Transverse colon (tissue), 4 donors: ENCODE measurements around the gene SUGCT. TPM values are rescaled to one million over a fixed set of nuclear protein-coding genes. Genes with fewer than 3 reads are reported as not detected.

ENCODE experiments used
- DNase-seq: peaks from one replicate; pipeline ENCODE4 v3.0.0-alpha.2; 2019
- H3K27ac ChIP-seq, 4 donors: fragments of 200-600 bp; sonication (generic); 2 replicates each; pipeline ENCODE4 v1.5.1; 2016 to 2018; ENCODE audit warnings: inconsistent platforms in 4 of 4
- H3K27me3 ChIP-seq: fragments of 200-600 bp; sonication (generic); 2 replicates; pipeline ENCODE4 v1.5.1; 2017; ENCODE audit warnings: inconsistent platforms
- H3K36me3 ChIP-seq, 4 donors: fragments of 200-600 bp; sonication (generic); 2 replicates each; pipeline ENCODE4 v1.5.1; 2017 to 2019; ENCODE audit warnings: inconsistent platforms in 4 of 4
- H3K4me1 ChIP-seq, 4 donors: fragments of 200-600 bp; sonication (generic); 2 replicates each; pipeline ENCODE4 v1.5.1; 2017 to 2020; ENCODE audit warnings: inconsistent platforms in 4 of 4
- H3K4me3 ChIP-seq, 4 donors: fragments of 200-600 bp; sonication (generic); 1 replicate in 1 of 4; 2 replicates in 3 of 4; pipeline versions ENCODE4 v1.5.1 to v1.6.1; 2017 to 2019; ENCODE audit warnings: inconsistent platforms in 4 of 4
- H3K9me3 ChIP-seq, 2 donors: fragments of 200-600 bp; sonication (generic); 2 replicates each; pipeline ENCODE4 v1.5.1; 2017 to 2019; ENCODE audit warnings: inconsistent platforms in 2 of 2
- EP300 ChIP-seq: sonication (generic); formaldehyde crosslinking; IDR thresholded peaks from one replicate; pipeline ENCODE4 v1.6.1; 2017; ENCODE audit warnings: antibody characterized with exemption, low read depth
- POLR2A ChIP-seq: fragments of 450-650 bp; IDR thresholded peaks from one replicate; pipeline ENCODE4 v1.6.1; 2016; ENCODE audit warnings: antibody characterized with exemption, mild to moderate bottlenecking, moderate library complexity
- POLR2AphosphoS5 ChIP-seq, 3 donors: sonication (generic); formaldehyde crosslinking; IDR thresholded peaks; one replicate each; pipeline ENCODE4 v1.6.1; 2016; ENCODE audit warnings: antibody characterized with exemption in 3 of 3
- WGBS, 2 donors: methylation state at CpG; one replicate each; pipeline ENCODE4 v1.1.5; 2018; ENCODE audit warnings: low coverage in 1 of 2; 5-methylcytosine and 5-hydroxymethylcytosine counted together
- in situ Hi-C, 4 donors: fragments of 200-750 bp; cut with MboI; loops; one replicate each; pipeline versions ENCODE4 v1.15.0 to v1.15.1; 2017; ENCODE audit warnings: low sequenced_read_pairs in 3 of 4, low pct_ligation_motif_present in 1 of 4, low pct_unique_long_range_greater_than_20kb in 1 of 4
- intact Hi-C: fragments of 100-400 bp; cut with DNase I; formaldehyde crosslinking; loops from one replicate; pipeline ENCODE4 v1.15.1; 2023; ENCODE audit warnings: low total_unique reads
- total RNA-seq, 4 donors: library from RNA; depleted of rRNA; stranded (reverse); fragments of >200 nt; gene quantifications; one replicate each; pipeline ENCODE4 v1.1.0, GENCODE V29; 2016
- TF ChIP-seq, protein P1 (sequence below), 5 experiments: fragments of 200-600 bp in 3 of 5; fragments of 450-650 bp in 2 of 5; sonication (generic) in 3 of 5; IDR thresholded peaks; 1 replicate in 2 of 5; 2 replicates in 3 of 5; pipeline ENCODE4 v1.5.1; 2016 to 2017; ENCODE audit warnings: antibody characterized with exemption in 5 of 5, inconsistent platforms in 3 of 5, mild to moderate bottlenecking in 2 of 5, moderate library complexity in 1 of 5

Gene SUGCT
- total RNA-seq, 4 donors from 2014 or later, result 2.6 to 44.5 (median 15.9) TPM

DNA sequence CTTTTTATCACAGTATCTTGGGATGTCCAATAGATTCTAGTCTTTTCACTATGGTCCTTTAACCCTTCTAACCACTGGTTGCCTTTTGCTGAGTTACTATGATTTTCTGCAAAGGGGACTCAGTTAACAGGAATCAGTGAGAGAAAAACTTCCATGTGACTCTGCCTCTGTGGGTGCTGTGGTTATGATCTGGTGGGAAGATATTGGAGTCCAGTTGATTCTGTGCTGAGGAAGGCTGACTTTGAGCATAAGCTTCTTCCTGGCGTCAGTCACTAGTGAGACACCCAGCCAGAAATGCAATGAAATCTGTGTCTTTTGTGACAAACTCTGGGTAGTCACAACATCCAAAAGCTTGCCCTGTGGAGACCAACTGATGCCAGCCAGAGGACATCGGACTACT is 648.0 kb downstream of the SUGCT start:
- no peak overlapping the region for H3K4me3 ChIP-seq
- DNase-seq, result no peak
- no peaks in the 10 kb centered on the region for H3K27me3 ChIP-seq
- H3K36me3 ChIP-seq, result no peaks in the 10 kb centered on the region
- in situ Hi-C loops, result no loop called here
- no peaks in the 10 kb centered on the region for H3K9me3 ChIP-seq
- intact Hi-C loops, result no loop called here
- TF ChIP-seq, protein P1, sequence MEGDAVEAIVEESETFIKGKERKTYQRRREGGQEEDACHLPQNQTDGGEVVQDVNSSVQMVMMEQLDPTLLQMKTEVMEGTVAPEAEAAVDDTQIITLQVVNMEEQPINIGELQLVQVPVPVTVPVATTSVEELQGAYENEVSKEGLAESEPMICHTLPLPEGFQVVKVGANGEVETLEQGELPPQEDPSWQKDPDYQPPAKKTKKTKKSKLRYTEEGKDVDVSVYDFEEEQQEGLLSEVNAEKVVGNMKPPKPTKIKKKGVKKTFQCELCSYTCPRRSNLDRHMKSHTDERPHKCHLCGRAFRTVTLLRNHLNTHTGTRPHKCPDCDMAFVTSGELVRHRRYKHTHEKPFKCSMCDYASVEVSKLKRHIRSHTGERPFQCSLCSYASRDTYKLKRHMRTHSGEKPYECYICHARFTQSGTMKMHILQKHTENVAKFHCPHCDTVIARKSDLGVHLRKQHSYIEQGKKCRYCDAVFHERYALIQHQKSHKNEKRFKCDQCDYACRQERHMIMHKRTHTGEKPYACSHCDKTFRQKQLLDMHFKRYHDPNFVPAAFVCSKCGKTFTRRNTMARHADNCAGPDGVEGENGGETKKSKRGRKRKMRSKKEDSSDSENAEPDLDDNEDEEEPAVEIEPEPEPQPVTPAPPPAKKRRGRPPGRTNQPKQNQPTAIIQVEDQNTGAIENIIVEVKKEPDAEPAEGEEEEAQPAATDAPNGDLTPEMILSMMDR (IDR thresholded peaks at IDR 0.05), result no peak
- TF ChIP-seq POLR2AphosphoS5 (IDR thresholded peaks at IDR 0.05), result no peak
- no peak for TF ChIP-seq POLR2A
- TF ChIP-seq EP300, result no peak
- peaks cover 0 to 5% (median 0%) of the 10 kb centered on the region in 4 donors for H3K4me1 ChIP-seq
- WGBS, 2 donors, result 90 to 100% methylated on average over 1 to 2 of the region's 2 CpGs
- H3K27ac ChIP-seq, result no peak overlapping the region

DNA sequence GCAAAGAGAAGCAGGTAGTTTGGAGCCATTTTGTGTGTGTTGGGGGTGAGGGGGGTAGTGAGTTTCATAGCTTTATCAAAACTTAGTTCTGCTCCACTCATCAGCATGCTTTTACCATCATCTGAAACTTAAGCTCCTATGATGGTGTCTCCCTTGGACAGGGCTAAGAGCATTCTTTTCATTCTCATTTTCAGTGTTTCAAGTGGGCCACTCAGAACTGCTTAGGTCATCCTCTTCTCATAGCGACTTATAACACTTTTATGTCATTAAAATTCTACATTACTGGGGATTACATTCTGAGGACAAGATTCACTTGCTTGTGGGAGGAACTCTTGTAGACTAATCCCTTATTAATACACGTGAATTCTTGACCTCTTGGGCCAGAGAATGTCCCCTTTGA is 649.4 kb downstream of the SUGCT start:
- Histone ChIP-seq H3K4me3 (no peak overlapping the region), H3K4me1 (peaks cover 0 to 5% (median 0%) of the 10 kb centered on the region in 4 donors), H3K9me3 (no peaks in the 10 kb centered on the region), H3K27ac (no peak overlapping the region), H3K27me3 (no peaks in the 10 kb centered on the region), H3K36me3 (no peaks in the 10 kb centered on the region)
- TF ChIP-seq EP300 (no peak), POLR2A (no peak), POLR2AphosphoS5 (IDR thresholded peaks at IDR 0.05) (no peak)
- TF ChIP-seq, protein P1 (IDR thresholded peaks at IDR 0.05), result no peak
- intact Hi-C loops, result no loop called here
- DNase-seq, result no peak
- in situ Hi-C loops, result no loop called here
- 18 to 50% methylated on average over 1 to 2 of the region's 2 CpGs for WGBS, 2 donors

DNA sequence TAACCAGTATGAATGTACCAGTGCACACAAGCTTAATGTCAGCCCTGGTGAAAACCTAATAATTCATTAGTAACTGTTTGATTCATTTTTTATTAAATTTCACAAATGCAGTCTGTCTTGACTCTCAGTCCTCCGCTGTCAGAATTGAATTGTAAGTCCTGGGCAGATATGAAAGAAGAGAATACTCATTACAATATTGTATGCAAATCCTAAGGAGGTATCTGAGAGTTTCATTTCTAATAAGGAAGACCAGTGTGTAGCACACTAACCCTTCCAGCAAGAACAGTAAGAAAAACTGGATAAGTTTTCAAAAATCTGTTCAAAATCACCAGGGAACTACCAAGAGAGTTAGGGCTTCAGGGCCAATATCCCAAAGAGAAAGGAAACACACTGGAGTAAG is 652.1 kb downstream of the SUGCT start:
- no peaks in the 10 kb centered on the region for H3K4me1 ChIP-seq
- intact Hi-C loops, result no loop called here
- WGBS, 2 donors, result 79 to 100% methylated on average over 1 of the region's 1 CpG
- no peak overlapping the region for H3K4me3 ChIP-seq
- no peaks in the 10 kb centered on the region for H3K9me3 ChIP-seq
- no peaks in the 10 kb centered on the region for H3K36me3 ChIP-seq
- in situ Hi-C loops, result no loop called here
- no peak for DNase-seq
- TF ChIP-seq POLR2A (no peak), EP300 (no peak), POLR2AphosphoS5 (IDR thresholded peaks at IDR 0.05) (no peak)
- TF ChIP-seq, protein P1 (IDR thresholded peaks at IDR 0.05), result no peak
- H3K27me3 ChIP-seq, result no peaks in the 10 kb centered on the region
- no peak overlapping the region for H3K27ac ChIP-seq

DNA sequence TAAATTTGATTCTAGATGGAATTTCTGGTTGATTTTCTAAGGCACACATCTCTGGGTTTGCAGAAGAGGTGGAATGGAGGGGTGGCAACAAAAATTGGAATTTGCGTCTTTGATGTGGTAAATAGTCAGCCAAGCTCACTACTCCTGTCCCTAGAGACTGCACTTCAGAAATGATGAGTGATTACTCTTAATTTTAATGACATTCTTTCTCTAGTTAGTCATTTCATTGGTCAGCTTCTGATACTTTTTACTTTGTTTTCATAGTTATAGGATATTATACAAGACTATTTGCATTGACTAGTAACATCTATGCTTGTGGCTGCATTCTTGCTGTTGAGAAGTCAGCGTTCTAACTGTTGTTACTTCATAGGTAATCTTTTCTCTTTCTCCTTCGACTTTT is 658.3 kb downstream of the SUGCT start:
- no peaks in the 10 kb centered on the region for H3K9me3 ChIP-seq
- in situ Hi-C loops, result no loop called here
- intact Hi-C loops, result no loop called here
- no peaks in the 10 kb centered on the region for H3K4me1 ChIP-seq
- 86 to 94% methylated on average over 3 of the region's 3 CpGs for WGBS, 2 donors
- H3K27ac ChIP-seq, result no peak overlapping the region
- no peaks in the 10 kb centered on the region for H3K27me3 ChIP-seq
- no peaks in the 10 kb centered on the region for H3K36me3 ChIP-seq
- DNase-seq, result no peak
- H3K4me3 ChIP-seq, result no peak overlapping the region
- TF ChIP-seq EP300, result no peak
- no peak for TF ChIP-seq POLR2AphosphoS5 (IDR thresholded peaks at IDR 0.05)
- no peak for TF ChIP-seq POLR2A

DNA sequence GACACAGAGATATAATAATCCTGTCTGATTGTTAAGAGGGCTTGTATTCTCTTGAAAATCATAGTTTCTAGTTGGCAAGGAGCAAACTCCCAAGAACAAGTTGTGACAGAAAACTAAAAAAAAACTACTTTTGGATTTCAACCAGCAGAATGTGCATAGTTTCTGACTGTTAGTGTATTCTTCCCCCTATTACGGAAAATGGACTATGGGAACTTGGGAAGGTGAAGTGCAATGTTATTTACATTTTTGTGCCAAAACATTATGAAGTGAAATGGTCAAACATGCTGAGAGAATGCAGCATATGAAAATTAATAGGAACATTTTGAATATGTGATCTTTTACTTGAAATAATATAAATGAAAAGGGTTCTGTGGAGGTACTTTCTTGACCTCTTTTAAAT is 660.8 kb downstream of the SUGCT start:
- intact Hi-C loops (no loop called here), in situ Hi-C loops (no loop called here)
- TF ChIP-seq POLR2AphosphoS5 (IDR thresholded peaks at IDR 0.05) (no peak), EP300 (no peak), POLR2A (no peak)
- TF ChIP-seq, protein P1 (IDR thresholded peaks at IDR 0.05), result no peak
- DNase-seq, result no peak
- Histone ChIP-seq H3K36me3 (no peaks in the 10 kb centered on the region), H3K4me3 (no peak overlapping the region), H3K4me1 (peaks cover 0 to 9% (median 0%) of the 10 kb centered on the region in 4 donors), H3K27ac (no peak overlapping the region), H3K9me3 (no peaks in the 10 kb centered on the region), H3K27me3 (no peaks in the 10 kb centered on the region)
- WGBS, 2 donors, result 75 to 78% methylated on average over 1 of the region's 1 CpG
